Measurements from ENCODE around the gene GABRR3. TPM values are rescaled to one million over a fixed set of nuclear protein-coding genes. Genes with fewer than 3 reads are reported as not detected.
"Not testable (repeated sequence)": the region's sequence is repeated elsewhere in the genome, so short reads cannot be mapped to it uniquely, and the experiment has no call there.

GABRR3 gene
- total RNA-seq, 1 donor from 2014 or later, result not detected

- no peak for DNase-seq
These were observed 13.1 kb downstream of the GABRR3 start for GRCh38 chr3:98021830-98022560.

- no peak for DNase-seq
These were observed 14.7 kb downstream of the GABRR3 start for GRCh38 chr3:98020412-98020811.

DNA sequence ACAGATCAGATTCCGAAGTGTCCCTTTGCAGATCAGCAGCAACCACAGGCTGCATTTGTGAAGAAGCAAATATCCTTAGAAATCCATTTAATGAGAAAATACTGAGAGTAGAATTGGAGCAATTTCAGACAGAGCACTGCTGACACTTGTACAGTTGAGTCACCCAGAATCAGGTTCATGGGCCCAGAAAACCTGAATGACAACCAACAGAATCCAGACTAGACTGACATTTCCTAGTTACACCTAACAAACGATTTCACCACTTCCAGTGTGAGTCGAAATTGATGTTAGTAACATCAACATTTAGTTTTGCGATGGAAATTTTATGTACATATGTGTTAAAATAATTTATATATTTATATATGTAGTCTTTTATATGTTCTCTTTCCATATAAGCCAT is 16.8 kb downstream of the GABRR3 start:
- no peak for DNase-seq

DNA sequence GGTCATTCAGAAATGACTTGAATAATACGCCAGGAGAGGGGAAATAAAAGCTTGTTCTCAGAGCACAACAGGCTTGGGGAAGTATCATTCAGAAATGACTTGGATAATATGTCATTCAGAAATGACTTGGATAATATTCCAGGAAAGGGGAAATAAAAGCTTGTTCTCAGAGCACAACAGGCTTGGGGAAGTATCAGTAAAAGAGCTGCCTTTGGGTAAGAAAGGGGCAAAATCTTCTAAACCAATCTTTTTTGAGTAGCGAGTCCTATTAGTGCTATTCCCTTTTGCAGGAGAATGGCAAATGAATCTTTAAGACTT is 20.9 kb downstream of the GABRR3 start:
- DNase-seq, result no peak

DNA sequence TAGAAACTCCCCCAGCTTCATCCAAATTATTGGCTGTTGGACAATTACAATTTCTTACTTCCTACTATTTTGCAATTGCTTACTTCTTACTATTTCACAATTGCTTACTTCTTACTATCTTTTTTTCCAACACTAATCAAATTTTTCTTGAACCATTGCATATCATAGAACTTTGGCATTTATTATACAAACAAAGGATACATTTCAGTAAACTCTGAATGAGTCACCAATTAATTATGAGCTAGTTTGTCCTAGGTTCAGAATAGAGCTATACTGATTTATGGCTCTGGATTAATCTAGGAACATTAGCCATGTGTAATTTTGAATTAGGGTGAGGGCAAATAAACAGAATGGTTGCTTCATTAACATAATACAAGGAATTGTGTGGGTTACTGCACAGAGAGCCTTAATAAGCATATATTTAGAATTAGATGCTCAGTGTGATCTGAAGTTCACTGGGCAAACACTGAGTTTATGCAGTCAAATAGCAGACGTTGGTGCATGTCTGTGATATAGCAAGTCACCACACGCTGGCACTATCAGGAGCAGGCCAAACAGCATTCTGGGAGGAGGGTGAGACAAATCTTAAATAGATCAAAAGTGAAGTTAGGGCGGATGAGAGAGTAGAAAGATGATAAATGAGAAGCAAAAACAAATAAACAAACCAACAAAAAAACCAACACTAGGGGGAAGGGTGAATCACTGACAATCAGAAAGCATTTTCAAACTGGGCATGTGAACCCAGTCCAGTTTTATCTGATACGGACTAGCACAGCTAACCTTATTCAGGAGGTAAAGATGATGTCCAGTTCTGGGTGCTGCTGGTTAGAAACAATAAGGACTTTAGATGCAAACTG is 21.5 kb downstream of the GABRR3 start:
- no peak for DNase-seq

DNA sequence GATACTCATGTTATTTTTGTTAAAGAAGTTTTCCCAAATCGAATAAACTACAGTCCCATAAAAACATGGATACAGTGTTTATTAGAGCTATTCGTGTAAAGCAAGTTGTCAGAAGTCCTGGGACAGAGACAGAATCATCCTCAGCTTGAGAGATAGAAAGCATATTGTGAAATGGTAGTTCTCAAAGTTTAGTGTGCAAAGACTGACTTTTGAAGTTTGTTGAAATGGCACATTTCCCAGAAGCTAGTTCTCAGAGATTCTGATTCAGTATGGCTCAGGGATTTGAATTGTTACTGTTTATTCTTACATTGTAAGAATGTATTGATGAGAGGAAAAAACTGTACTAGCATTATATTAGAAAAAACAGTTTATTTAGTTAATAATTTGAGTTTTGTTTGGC is 22.1 kb downstream of the GABRR3 start:
- no peak for DNase-seq

- DNase-seq, result not testable (repeated sequence)
These were observed 24.1 kb downstream of the GABRR3 start for GRCh38 chr3:98010883-98011449.

- DNase-seq, result no peak
These were observed 24.8 kb downstream of the GABRR3 start for GRCh38 chr3:98010194-98010882.

- no peak for DNase-seq
These were observed 26.3 kb downstream of the GABRR3 start for GRCh38 chr3:98008855-98009254.

GRCh38 chr3:98005438-98005837 is 29.7 kb downstream of the GABRR3 start:
- no peak for DNase-seq

GRCh38 chr3:98004721-98005120 is 30.4 kb downstream of the GABRR3 start:
- DNase-seq, result no peak

- DNase-seq, result no peak
These were observed 31.7 kb downstream of the GABRR3 start for GRCh38 chr3:98003306-98003969.

- no peak for DNase-seq
These were observed 32.4 kb downstream of the GABRR3 start for GRCh38 chr3:98002717-98003116.

DNA sequence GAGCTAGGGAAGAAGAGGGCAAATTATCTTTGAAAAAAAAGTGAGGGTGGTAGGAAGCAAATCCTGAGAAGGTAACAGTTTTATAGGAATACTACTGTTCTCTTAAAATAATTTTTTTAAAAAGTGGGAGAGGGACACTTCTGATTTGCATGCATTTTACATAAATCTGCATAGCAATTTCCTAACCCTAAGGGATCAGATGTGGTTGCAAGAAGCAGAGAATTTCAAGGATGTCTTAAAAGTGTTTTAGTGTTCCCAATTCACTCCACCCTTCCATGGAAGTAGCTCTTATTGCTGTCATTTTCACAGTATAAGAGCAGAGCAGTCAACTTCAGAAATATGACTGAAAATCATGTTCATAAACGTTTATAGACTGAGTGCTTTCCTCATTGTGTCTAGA is 35.1 kb downstream of the GABRR3 start:
- DNase-seq, result no peak

DNA sequence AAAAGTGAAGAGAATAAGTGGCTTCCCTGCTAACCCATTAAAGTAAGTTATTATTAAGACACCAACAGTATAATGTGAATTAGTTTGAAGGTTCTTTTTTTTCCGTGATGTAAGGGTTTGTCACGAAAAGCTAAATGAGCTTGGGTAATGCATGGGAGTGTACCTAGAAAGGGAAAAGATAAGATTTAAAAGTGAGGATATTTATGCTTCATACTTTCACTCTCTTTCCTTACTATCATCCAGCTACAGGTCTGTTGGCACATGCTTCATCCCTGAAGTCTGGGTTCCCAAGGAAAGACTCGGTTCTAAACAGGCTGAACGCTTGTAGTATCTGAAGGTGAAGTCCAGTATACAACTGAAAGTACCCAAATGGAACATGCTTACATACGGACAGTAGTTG is 36.0 kb downstream of the GABRR3 start:
- DNase-seq, result no peak

DNA sequence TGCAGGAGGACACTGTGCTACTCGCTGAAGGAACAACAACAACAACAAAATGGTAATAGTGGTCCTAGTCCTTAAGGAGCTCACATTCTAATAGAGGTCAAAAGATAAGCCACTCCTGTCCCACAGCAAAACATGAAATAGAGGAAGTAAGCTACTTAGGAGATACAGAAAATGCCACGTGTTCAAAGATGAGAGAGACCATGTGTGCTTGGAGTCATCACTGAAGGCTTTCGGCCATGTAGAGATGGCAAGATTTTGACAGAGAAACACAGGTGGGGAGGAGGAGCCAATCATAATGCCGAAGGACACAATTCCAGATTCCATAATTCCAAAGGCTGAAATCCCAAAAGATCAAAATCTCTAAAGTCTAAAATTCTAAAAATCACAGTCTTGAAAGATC is 38.1 kb downstream of the GABRR3 start:
- no peak for DNase-seq

- no peak for DNase-seq
These were observed 40.7 kb downstream of the GABRR3 start for GRCh38 chr3:97994328-97994945.

DNA sequence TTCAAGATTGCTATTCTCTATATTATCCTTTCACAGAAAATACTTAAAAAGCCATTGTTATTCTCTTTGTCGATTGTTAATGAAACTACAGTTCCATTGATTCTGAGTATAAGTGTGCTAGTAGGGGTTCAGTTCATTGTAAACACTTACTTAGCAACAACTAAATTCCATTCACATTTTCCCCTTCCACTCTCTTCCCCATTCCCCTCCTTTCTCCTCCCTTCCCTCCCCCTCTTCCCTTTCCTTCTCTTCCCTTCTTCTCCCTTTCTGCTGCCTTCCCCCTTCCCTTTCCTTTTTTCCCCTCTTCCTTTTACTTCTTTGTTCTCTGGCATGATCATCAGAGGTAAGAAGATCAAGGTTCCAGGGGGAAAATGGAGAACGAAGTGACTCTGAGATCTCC is 41.6 kb downstream of the GABRR3 start:
- DNase-seq, result no peak

- no peak for DNase-seq
These were observed 42.5 kb downstream of the GABRR3 start for GRCh38 chr3:97992547-97993173.

DNA sequence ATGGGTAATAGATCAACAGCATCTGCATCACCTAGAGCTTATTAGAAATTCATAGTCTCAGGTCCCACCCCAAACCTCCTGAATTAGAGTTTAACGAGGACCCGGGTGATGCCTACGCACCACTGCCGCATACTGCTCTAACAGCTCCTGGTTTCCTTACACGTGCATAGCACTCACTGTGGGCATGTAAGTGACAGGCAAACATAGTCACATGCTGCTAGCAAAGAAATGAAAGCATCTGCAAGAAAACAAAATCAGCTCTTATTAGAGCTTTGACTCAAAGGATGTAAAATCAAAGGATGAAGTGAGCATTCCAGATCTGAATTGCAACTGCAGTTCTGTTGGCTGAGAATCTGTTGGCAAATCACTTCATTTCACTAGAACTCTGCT is 43.8 kb downstream of the GABRR3 start:
- DNase-seq, result no peak

GRCh38 chr3:97990624-97991292 is 44.4 kb downstream of the GABRR3 start:
- no peak for DNase-seq
